ENCODE results near the gene USP37. TPM values are rescaled to one million over a fixed set of nuclear protein-coding genes. Genes with fewer than 3 reads are reported as not detected.

USP37 gene
- total and polyA plus RNA-seq, 2 of the 4 experiments (the other 2 are of a cell fraction) = 1.6 to 6.5 TPM

GRCh38 chr2:218482651-218483050 lies 85.5 kb downstream of the USP37 start:
- Histone ChIP-seq H3K4me2 (ENCODE audit: low read depth, low read length) (no peak overlapping the region), H3K9ac (ENCODE audit: low read depth, low read length) (no peak overlapping the region), H3K14ac (replicated peaks; ENCODE audit: low read depth, low read length) (no peak overlapping the region), H3K4ac (ENCODE audit: low read depth, low read length) (no peak overlapping the region), H3K9me3 (ENCODE audit: control insufficient read depth, insufficient read depth, low read length) (no peaks in the 10 kb centered on the region), H2AK9ac (replicated peaks; ENCODE audit: low read depth, low read length, poor library complexity) (no peak overlapping the region), H3K4me1 (ENCODE audit: control insufficient read depth, insufficient read depth, low read length) (no peaks in the 10 kb centered on the region), H3K56ac (ENCODE audit: extremely low read depth, insufficient read depth, low read length) (no peak overlapping the region), H2BK5ac (ENCODE audit: low read depth, low read length, poor library complexity, severe bottlenecking) (no peak overlapping the region), H4K5ac (ENCODE audit: low read depth, low read length) (no peak overlapping the region), H2AFZ (replicated peaks; ENCODE audit: low read length, poor library complexity) (no peak overlapping the region), H3K79me1 (ENCODE audit: low read depth in 1 of 2, low read length in 2 of 2) (peaks cover 2 to 3% of the 10 kb centered on the region in 2 experiments; a peak in 2 of 4 replicates), H3K4me3 (ENCODE audit: insufficient read depth, low read depth, low read length) (no peak overlapping the region), H2BK15ac (ENCODE audit: low read depth, low read length) (no peak overlapping the region), H3K27me3 (ENCODE audit: control insufficient read depth, insufficient read depth, low read length) (no peaks in the 10 kb centered on the region), H3K18ac (ENCODE audit: low read depth, low read length) (no peak overlapping the region), H2AK5ac (ENCODE audit: low read depth, low read length) (no peak overlapping the region), H4K8ac (ENCODE audit: low read depth in 2 of 2, low read length in 2 of 2) (no peak overlapping the region), H3K36me3 (ENCODE audit: control insufficient read depth, insufficient read depth, low read length) (peaks cover 5% of the 10 kb centered on the region; the same call in 1 of the 2 replicates), H2BK120ac (ENCODE audit: low read depth, low read length) (no peak overlapping the region), H3K9me1 (ENCODE audit: insufficient read depth, low read length) (no peaks in the 10 kb centered on the region; the same call in 1 of the 2 replicates), H2BK20ac (ENCODE audit: low read depth, low read length) (no peak overlapping the region), H4K20me1 (ENCODE audit: insufficient read depth, low read length) (no peaks in the 10 kb centered on the region), H3K27ac (ENCODE audit: insufficient read depth, low read length) (no peak overlapping the region), H3K23ac (ENCODE audit: low read depth, low read length) (no peak overlapping the region), H4K91ac (ENCODE audit: insufficient read depth, low read depth, low read length) (no peak overlapping the region)
- dilution Hi-C loops (cut with HindIII; ENCODE audit: low sequenced_read_pairs, unreplicated experiment) (no loop called here), in situ Hi-C loops (cut with MboI; ENCODE audit: low sequenced_read_pairs) (no loop called here), intact Hi-C loops (cut with micrococcal nuclease) (no loop called here)
- TF ChIP-seq MXI1 (IDR thresholded peaks at IDR 0.05; ENCODE audit: borderline replicate concordance, low read depth, low read length) (no peak), CEBPB (IDR thresholded peaks at IDR 0.05; ENCODE audit: low read depth, low read length) (no peak), MAFK (IDR thresholded peaks at IDR 0.05; ENCODE audit: low read depth, low read length) (no peak), POLR2A (IDR thresholded peaks at IDR 0.05; ENCODE audit: low read depth, low read length) (no peak), CHD1 (IDR thresholded peaks at IDR 0.05; ENCODE audit: low read depth, low read length) (no peak), RAD21 (IDR thresholded peaks at IDR 0.05; ENCODE audit: low read length) (no peak), RCOR1 (IDR thresholded peaks at IDR 0.05; ENCODE audit: insufficient replicate concordance, low read length) (no peak)
- TF ChIP-seq, protein P1, sequence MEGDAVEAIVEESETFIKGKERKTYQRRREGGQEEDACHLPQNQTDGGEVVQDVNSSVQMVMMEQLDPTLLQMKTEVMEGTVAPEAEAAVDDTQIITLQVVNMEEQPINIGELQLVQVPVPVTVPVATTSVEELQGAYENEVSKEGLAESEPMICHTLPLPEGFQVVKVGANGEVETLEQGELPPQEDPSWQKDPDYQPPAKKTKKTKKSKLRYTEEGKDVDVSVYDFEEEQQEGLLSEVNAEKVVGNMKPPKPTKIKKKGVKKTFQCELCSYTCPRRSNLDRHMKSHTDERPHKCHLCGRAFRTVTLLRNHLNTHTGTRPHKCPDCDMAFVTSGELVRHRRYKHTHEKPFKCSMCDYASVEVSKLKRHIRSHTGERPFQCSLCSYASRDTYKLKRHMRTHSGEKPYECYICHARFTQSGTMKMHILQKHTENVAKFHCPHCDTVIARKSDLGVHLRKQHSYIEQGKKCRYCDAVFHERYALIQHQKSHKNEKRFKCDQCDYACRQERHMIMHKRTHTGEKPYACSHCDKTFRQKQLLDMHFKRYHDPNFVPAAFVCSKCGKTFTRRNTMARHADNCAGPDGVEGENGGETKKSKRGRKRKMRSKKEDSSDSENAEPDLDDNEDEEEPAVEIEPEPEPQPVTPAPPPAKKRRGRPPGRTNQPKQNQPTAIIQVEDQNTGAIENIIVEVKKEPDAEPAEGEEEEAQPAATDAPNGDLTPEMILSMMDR (conservative IDR thresholded peaks at IDR 0.05; ENCODE audit: low read depth, low read length) = no peak
- BruUV-seq (replicated peaks) = no TSS peak
- CTCF ChIA-PET = no interaction called here
- ATAC-seq (ENCODE audit: low read depth) (no peak), DNase-seq (no peak)
- POLR2A ChIA-PET (ENCODE audit: unreplicated experiment) = no interaction called here
- no CpG with 5 or more reads among the region's 1 CpG for WGBS, 2 experiments (ENCODE audit: extremely low coverage in 2 of 2, insufficient read length in 1 of 2)

Measured in IMR-90 (cell line).